GM23248 (cell line): ENCODE results near the gene MESD. TPM values are rescaled to one million over a fixed set of nuclear protein-coding genes. Genes with fewer than 3 reads are reported as not detected.
A peak's percentile ranks its signal among the peaks of the same experiment; 100 is the strongest.

Experiments
- DNase-seq: peaks from one replicate; pipeline ENCODE4 v3.0.0-alpha.2; 2015
- H2AFZ ChIP-seq: fragments of 200-600 bp; sonication (generic); 2 replicates; pipeline ENCODE4 v1.6.1; 2016; ENCODE audit warnings: antibody characterized with exemption
- H3F3A ChIP-seq: fragments of 200-600 bp; sonication (generic); 2 replicates; pipeline ENCODE4 v1.6.1; 2016; ENCODE audit warnings: mild to moderate bottlenecking, antibody characterized with exemption, mixed run types; ENCODE audit not compliant: insufficient read depth
- H3K27ac ChIP-seq: fragments of 200-600 bp; sonication (generic); 2 replicates; pipeline ENCODE4 v1.5.1; 2016; ENCODE audit warnings: mild to moderate bottlenecking
- H3K27me3 ChIP-seq: fragments of 200-600 bp; sonication (generic); replicated peaks from 2 replicates; pipeline ENCODE4 v1.6.1; 2016; ENCODE audit warnings: mild to moderate bottlenecking; ENCODE audit not compliant: insufficient read depth
- H3K36me3 ChIP-seq: fragments of 200-600 bp; sonication (generic); 2 replicates; pipeline ENCODE4 v1.6.1; 2016; ENCODE audit warnings: low read depth, mild to moderate bottlenecking
- H3K4me1 ChIP-seq: fragments of 200-600 bp; sonication (generic); 2 replicates; pipeline ENCODE4 v1.6.1; 2016; ENCODE audit warnings: mild to moderate bottlenecking; ENCODE audit not compliant: insufficient read depth
- H3K4me2 ChIP-seq: fragments of 200-600 bp; sonication (generic); one replicate; pipeline ENCODE4 v1.6.1; 2016; ENCODE audit warnings: mild to moderate bottlenecking; ENCODE audit not compliant: unreplicated experiment
- H3K4me3 ChIP-seq: fragments of 200-600 bp; sonication (generic); 2 replicates; pipeline ENCODE4 v1.5.1; 2016; ENCODE audit warnings: mild to moderate bottlenecking
- H3K79me2 ChIP-seq: fragments of 200-600 bp; sonication (generic); 2 replicates; pipeline ENCODE4 v1.6.1; 2016; ENCODE audit warnings: mild to moderate bottlenecking; ENCODE audit not compliant: insufficient read depth
- H3K9ac ChIP-seq: fragments of 200-600 bp; sonication (generic); 2 replicates; pipeline ENCODE4 v1.6.1; 2016; ENCODE audit warnings: mild to moderate bottlenecking
- H3K9me2 ChIP-seq: fragments of 200-600 bp; sonication (generic); 2 replicates; pipeline ENCODE4 v1.6.1; 2016; ENCODE audit warnings: mixed run types, mild to moderate bottlenecking, moderate library complexity; ENCODE audit not compliant: insufficient read depth
- H3K9me3 ChIP-seq: fragments of 200-600 bp; sonication (generic); one replicate; pipeline ENCODE4 v1.6.1; 2017; ENCODE audit warnings: low read depth
- H4K20me1 ChIP-seq: fragments of 200-600 bp; sonication (generic); 2 replicates; pipeline ENCODE4 v1.6.0; 2016; ENCODE audit not compliant: insufficient read depth
- EZH2 ChIP-seq: fragments of 200-600 bp; sonication (generic); IDR thresholded peaks from 2 replicates; pipeline ENCODE4 v1.6.1; 2018; ENCODE audit warnings: antibody characterized with exemption, mild to moderate bottlenecking; ENCODE audit not compliant: insufficient read depth, poor library complexity, severe bottlenecking
- EZH2phosphoT487 ChIP-seq: fragments of 200-600 bp; sonication (generic); IDR thresholded peaks from 2 replicates; pipeline ENCODE4 v1.6.1; 2018; ENCODE audit warnings: antibody characterized with exemption, moderate library complexity, mild to moderate bottlenecking, low read depth; ENCODE audit not compliant: insufficient read depth
- WGBS, 2 experiments: methylation state at CpG; one replicate each; pipeline ENCODE4 v1.1.6; 2015 to 2017; ENCODE audit warnings: low lambda C conversion rate in 2 of 2, low coverage in 1 of 2; ENCODE audit errors: missing lambda C conversion rate in 2 of 2; 5-methylcytosine and 5-hydroxymethylcytosine counted together
- in situ Hi-C: fragments of 300-500 bp; cut with MboI; formaldehyde crosslinking; loops from 2 replicates; pipeline ENCODE4 v1.15.0; 2020
- polyA plus RNA-seq: library from polyadenylated mRNA; unstranded; fragments of >200 nt; fragmentation: Nextera tagmentation; extraction: Ambion mirVana; gene quantifications from 2 replicates; pipeline ENCODE4 v1.2.1, GENCODE V29; 2016
- total RNA-seq: library from RNA; depleted of rRNA; stranded (reverse); fragments of >200 nt; shearing (Covaris generic); gene quantifications from 2 replicates; pipeline ENCODE4 v1.2.3, GENCODE V29; 2014

The MESD gene
- total and polyA plus RNA-seq, 2 experiments from 2014 or later: 23.0 to 35.5 TPM

DNA sequence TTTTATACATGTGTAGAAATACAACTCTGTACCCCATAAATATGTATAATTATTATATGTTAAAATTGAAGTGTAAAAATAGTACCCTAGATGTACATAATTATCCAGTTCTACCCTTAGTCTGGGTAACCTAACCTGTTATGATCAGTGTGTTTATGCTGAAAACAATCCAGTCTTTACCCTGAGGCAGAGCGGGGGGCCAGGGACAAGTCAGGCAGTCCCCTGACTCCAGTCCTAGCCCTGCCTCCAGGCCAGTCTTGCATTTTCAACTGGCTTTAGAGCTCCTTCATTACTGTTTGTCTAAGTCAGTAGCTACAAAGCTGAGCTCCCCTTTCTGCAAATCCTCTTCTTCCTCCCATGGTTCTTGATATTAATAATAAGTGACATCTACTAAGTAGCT lies 3.1 kb downstream of the MESD start:
- in situ Hi-C loops: no loop called here

DNA sequence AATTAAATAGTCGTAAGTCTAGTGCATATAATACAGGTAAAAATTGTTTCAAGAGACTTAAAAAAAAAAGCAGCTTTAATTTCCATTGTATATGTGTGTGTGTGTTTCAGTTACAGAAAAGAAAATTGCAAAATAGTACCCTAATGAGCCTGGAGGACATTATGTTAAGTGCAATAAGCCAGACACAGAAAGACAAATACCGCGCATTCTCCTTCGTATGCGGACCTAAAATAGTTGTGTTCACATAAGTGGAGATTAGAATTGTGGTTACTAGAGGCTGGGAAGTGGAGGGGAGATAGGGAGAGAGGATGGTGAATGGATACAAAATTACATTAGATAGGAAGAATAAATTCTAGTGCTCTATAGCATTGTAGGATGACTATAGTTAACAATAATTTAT lies 3.6 kb downstream of the MESD start:
- DNase-seq: no peak
- no peaks in the 10 kb centered on the region for H4K20me1 ChIP-seq
- H3K36me3 ChIP-seq: no peaks in the 10 kb centered on the region
- H3K27ac ChIP-seq: no peak overlapping the region
- H3K9me2 ChIP-seq: no peaks in the 10 kb centered on the region
- TF ChIP-seq EZH2phosphoT487: no peak
- no peak for TF ChIP-seq EZH2
- H3K79me2 ChIP-seq: peaks cover 82% of the 10 kb centered on the region
- in situ Hi-C loops: no loop called here
- peaks cover 20% of the 10 kb centered on the region for H3K4me1 ChIP-seq
- H3F3A ChIP-seq: peaks cover 11% of the 10 kb centered on the region
- H3K4me3 ChIP-seq: no peak overlapping the region
- 95 to 98% methylated on average over 5 of the region's 5 CpGs for WGBS, 2 experiments
- H2AFZ ChIP-seq: no peak overlapping the region
- no peak overlapping the region for H3K4me2 ChIP-seq
- H3K9me3 ChIP-seq: no peaks in the 10 kb centered on the region
- H3K9ac ChIP-seq: no peak overlapping the region
- H3K27me3 ChIP-seq: no peaks in the 10 kb centered on the region

More for the DNA sequence above, 3.1 kb downstream of the MESD start:
- Histone ChIP-seq H3K9ac (no peak overlapping the region), H4K20me1 (no peaks in the 10 kb centered on the region), H3K9me2 (no peaks in the 10 kb centered on the region), H3F3A (peaks cover 15% of the 10 kb centered on the region), H3K36me3 (no peaks in the 10 kb centered on the region), H3K9me3 (no peaks in the 10 kb centered on the region), H3K4me1 (peaks cover 24% of the 10 kb centered on the region), H3K27ac (no peak overlapping the region), H2AFZ (no peak overlapping the region), H3K4me3 (no peak overlapping the region), H3K4me2 (no peak overlapping the region), H3K79me2 (peaks cover 80% of the 10 kb centered on the region), H3K27me3 (no peaks in the 10 kb centered on the region)
- DNase-seq: no peak
- TF ChIP-seq EZH2phosphoT487: no peak
- no peak for TF ChIP-seq EZH2
- WGBS, 2 experiments: 91 to 96% methylated on average over 1 of the region's 1 CpG

DNA sequence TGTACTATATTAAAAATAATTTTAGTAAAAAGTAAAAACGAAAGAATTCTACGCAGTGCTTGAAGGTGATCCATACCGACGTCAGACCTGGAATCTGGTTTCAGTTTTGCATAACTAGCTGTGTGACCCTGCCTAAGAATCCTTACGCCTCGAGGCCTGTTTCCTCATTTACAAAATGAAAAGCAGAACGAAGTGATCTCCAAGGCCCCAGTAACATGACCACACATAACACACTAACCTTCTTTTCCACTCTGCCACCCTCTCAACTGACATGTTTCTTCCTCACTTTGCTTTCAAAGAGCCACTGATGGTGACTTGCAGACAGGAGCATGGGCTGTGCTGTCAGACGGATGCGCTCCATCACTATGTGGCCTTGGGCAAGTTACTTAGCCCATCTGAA lies 4.8 kb downstream of the MESD start:
- H3K27ac ChIP-seq: peak overlapping the region; percentile 22
- peaks cover 9% of the 10 kb centered on the region for H3K4me1 ChIP-seq
- in situ Hi-C loops: no loop called here

DNA sequence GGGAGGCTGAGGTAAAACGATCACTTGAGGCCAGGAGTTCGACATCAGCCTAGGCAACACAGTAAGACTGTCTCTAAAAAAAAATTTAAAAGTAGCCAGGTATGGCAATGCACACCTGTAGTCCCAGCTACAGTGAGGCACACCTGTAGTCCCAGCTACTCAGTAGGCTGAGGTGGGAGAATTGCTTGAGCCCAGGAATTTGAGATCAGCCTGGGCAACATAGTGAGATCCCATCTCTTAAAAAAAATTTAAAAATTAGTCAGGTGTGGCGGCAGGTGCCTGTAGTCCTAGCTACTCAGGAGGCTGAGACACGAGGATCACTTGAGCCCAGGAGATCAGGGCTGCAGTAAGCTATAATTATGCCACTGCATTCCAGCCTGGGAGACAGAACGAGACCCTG lies 6.8 kb downstream of the MESD start:
- H3K9me3 ChIP-seq: no peaks in the 10 kb centered on the region
- no peak overlapping the region for H3K27ac ChIP-seq
- H3F3A ChIP-seq: peaks cover 15% of the 10 kb centered on the region; the same call in 1 of the 2 replicates
- no peak overlapping the region for H3K9ac ChIP-seq
- in situ Hi-C loops: no loop called here
- H3K4me1 ChIP-seq: peaks cover under 1% of the 10 kb centered on the region
- no peaks in the 10 kb centered on the region for H4K20me1 ChIP-seq
- no peak for TF ChIP-seq EZH2phosphoT487
- TF ChIP-seq EZH2: no peak
- no peaks in the 10 kb centered on the region for H3K9me2 ChIP-seq
- WGBS, 2 experiments: 82 to 87% methylated on average over 5 of the region's 5 CpGs
- peaks cover 9% of the 10 kb centered on the region for H3K36me3 ChIP-seq
- H3K4me3 ChIP-seq: no peak overlapping the region
- H2AFZ ChIP-seq: no peak overlapping the region
- no peak for DNase-seq
- H3K27me3 ChIP-seq: no peaks in the 10 kb centered on the region
- no peak overlapping the region for H3K4me2 ChIP-seq
- H3K79me2 ChIP-seq: peaks cover 78% of the 10 kb centered on the region

More for the DNA sequence above, 4.8 kb downstream of the MESD start:
- Histone ChIP-seq H2AFZ (no peak overlapping the region), H3K9me2 (no peaks in the 10 kb centered on the region), H3K9me3 (no peaks in the 10 kb centered on the region), H3K36me3 (peaks cover 3% of the 10 kb centered on the region; the same call in 1 of the 2 replicates), H3K9ac (peak overlapping the region; percentile 47), H3K27me3 (no peaks in the 10 kb centered on the region), H3F3A (no peaks in the 10 kb centered on the region), H3K4me2 (peak overlapping the region; percentile 58), H3K79me2 (peaks cover 87% of the 10 kb centered on the region), H3K4me3 (peak overlapping the region; percentile 40; the same call in 1 of the 2 replicates), H4K20me1 (no peaks in the 10 kb centered on the region)
- TF ChIP-seq EZH2phosphoT487 (no peak), EZH2 (no peak)
- DNase-seq: peak; percentile 55
- WGBS, 2 experiments: 65 to 71% methylated on average over 9 of the region's 9 CpGs

DNA sequence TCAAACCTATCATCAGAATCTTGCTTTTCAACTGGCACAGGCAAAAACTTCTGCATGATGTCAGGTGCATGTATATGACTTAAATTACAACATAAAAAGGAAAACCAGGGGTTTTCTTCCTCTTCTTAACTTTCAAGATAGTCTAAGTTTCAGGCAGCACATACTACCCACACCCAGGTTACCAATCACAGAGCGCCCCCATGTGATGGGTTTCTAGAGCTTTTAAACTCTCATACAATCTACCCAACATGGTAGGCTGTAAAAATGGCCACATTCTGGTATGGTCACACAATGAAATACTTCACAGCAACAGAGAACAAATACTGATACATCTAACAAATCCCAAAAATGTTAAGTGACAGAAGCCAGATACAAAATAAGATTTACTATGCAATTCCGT lies 7.4 kb downstream of the MESD start:
- WGBS, 2 experiments: 98% methylated on average over 2 of the region's 2 CpGs
- Histone ChIP-seq H3K9me2 (no peaks in the 10 kb centered on the region), H2AFZ (no peak overlapping the region), H4K20me1 (peaks cover 2% of the 10 kb centered on the region; the same call in 1 of the 2 replicates), H3K9me3 (no peaks in the 10 kb centered on the region), H3K27me3 (no peaks in the 10 kb centered on the region), H3K9ac (no peak overlapping the region), H3F3A (peaks cover 15% of the 10 kb centered on the region; the same call in 1 of the 2 replicates), H3K4me2 (no peak overlapping the region), H3K36me3 (peaks cover 9% of the 10 kb centered on the region), H3K79me2 (peaks cover 78% of the 10 kb centered on the region), H3K27ac (no peak overlapping the region), H3K4me3 (no peak overlapping the region), H3K4me1 (no peaks in the 10 kb centered on the region)
- in situ Hi-C loops: no loop called here
- TF ChIP-seq EZH2phosphoT487 (no peak), EZH2 (no peak)
- no peak for DNase-seq
